Middle frontal gyrus (tissue), 1 donor: ENCODE results near the gene DLST.
"Not testable (repeated sequence)": the region's sequence is repeated elsewhere in the genome, so short reads cannot be mapped to it uniquely, and the experiment has no call there.

ENCODE experiments used
- DNase-seq: peaks from one replicate; pipeline ENCODE4 v3.0.0-alpha.2; 2015; ENCODE audit warnings: low spot score; ENCODE audit errors: extremely low spot score

The DLST gene

GRCh38 chr14:74917178-74917543, 35.4 kb downstream of the DLST start:
- no peak for DNase-seq

GRCh38 chr14:74917646-74918081, 35.9 kb downstream of the DLST start:
- DNase-seq: no peak

- DNase-seq: no peak
These were observed 36.7 kb downstream of the DLST start for GRCh38 chr14:74918380-74918779.

GRCh38 chr14:74919421-74920165, 37.9 kb downstream of the DLST start:
- DNase-seq: no peak

- DNase-seq: no peak
These were observed 38.6 kb downstream of the DLST start for GRCh38 chr14:74920281-74920680.

GRCh38 chr14:74921053-74921620, 39.4 kb downstream of the DLST start:
- no peak for DNase-seq

- DNase-seq: no peak
These were observed 40.5 kb downstream of the DLST start for GRCh38 chr14:74921987-74922751.

- peak; percentile 87 for DNase-seq
These were observed 41.2 kb downstream of the DLST start, which contains the start of gene RPS6KL1 for GRCh38 chr14:74922752-74923401. RPS6KL1 (minus strand) TSS chr14:74923260; CDS start chr14:74921541, 1,719 bp downstream.

GRCh38 chr14:74924061-74924460, 42.3 kb downstream of the DLST start:
- no peak for DNase-seq

GRCh38 chr14:74927225-74927624, 45.5 kb downstream of the DLST start:
- no peak for DNase-seq

GRCh38 chr14:74929242-74929641, 47.5 kb downstream of the DLST start:
- DNase-seq: no peak

GRCh38 chr14:74931744-74932143, 50.0 kb downstream of the DLST start:
- DNase-seq: not testable (repeated sequence)

- no peak for DNase-seq
These were observed 50.7 kb downstream of the DLST start for GRCh38 chr14:74932401-74932901.

GRCh38 chr14:74932936-74933335, 51.2 kb downstream of the DLST start:
- not testable (repeated sequence) for DNase-seq

GRCh38 chr14:74934041-74934440, 52.3 kb downstream of the DLST start:
- DNase-seq: no peak

- no peak for DNase-seq
These were observed 53.0 kb downstream of the DLST start for GRCh38 chr14:74934476-74935359.

- DNase-seq: no peak
These were observed 53.6 kb downstream of the DLST start for GRCh38 chr14:74935360-74935680.

GRCh38 chr14:74936151-74936550, 54.4 kb downstream of the DLST start:
- DNase-seq: no peak

GRCh38 chr14:74936731-74937130, 55.0 kb downstream of the DLST start:
- DNase-seq: no peak

GRCh38 chr14:74937171-74937570, 55.5 kb downstream of the DLST start:
- DNase-seq: no peak
